H9 (cell line): ENCODE results near the gene MAML3. TPM values are rescaled to one million over a fixed set of nuclear protein-coding genes. Genes with fewer than 3 reads are reported as not detected.

Source experiments
- DNase-seq: peaks from one replicate; pipeline ENCODE4 v3.0.0-alpha.2; 2017
- H2AFZ ChIP-seq: one replicate; pipeline ENCODE4 v1.6.1; 2013; ENCODE audit warnings: mild to moderate bottlenecking, low read length, control low read depth, moderate library complexity
- H2AK5ac ChIP-seq: 2 replicates; pipeline ENCODE4 v1.6.1; 2013; ENCODE audit warnings: low read length, control low read depth, mixed read lengths; ENCODE audit not compliant: insufficient read length
- H2BK120ac ChIP-seq: one replicate; pipeline ENCODE4 v1.6.1; 2013; ENCODE audit warnings: low read depth, mild to moderate bottlenecking, low read length, control low read depth, inconsistent platforms; ENCODE audit not compliant: poor library complexity, severe bottlenecking
- H2BK12ac ChIP-seq: 2 replicates; pipeline ENCODE4 v1.6.1; 2013; ENCODE audit warnings: low read length, control low read depth, mixed read lengths, low read depth; ENCODE audit not compliant: insufficient read length
- H2BK15ac ChIP-seq: 2 replicates; pipeline ENCODE4 v1.6.1; 2013; ENCODE audit warnings: low read depth, low read length, control low read depth
- H2BK20ac ChIP-seq: one replicate; pipeline ENCODE4 v1.6.1; 2013; ENCODE audit warnings: low read depth, mild to moderate bottlenecking, low read length, control low read depth, inconsistent platforms; ENCODE audit not compliant: poor library complexity, severe bottlenecking
- H2BK5ac ChIP-seq: 2 replicates; pipeline ENCODE4 v1.6.1; 2013; ENCODE audit warnings: low read length, control low read depth, mixed read lengths; ENCODE audit not compliant: insufficient read length
- H3K14ac ChIP-seq: 2 replicates; pipeline ENCODE4 v1.6.1; 2013; ENCODE audit warnings: low read length, control low read depth; ENCODE audit not compliant: insufficient read depth
- H3K18ac ChIP-seq: 2 replicates; pipeline ENCODE4 v1.6.1; 2013; ENCODE audit warnings: low read depth, mild to moderate bottlenecking, mixed read lengths, low read length, control low read depth; ENCODE audit not compliant: insufficient read length
- H3K23ac ChIP-seq: 2 replicates; pipeline ENCODE4 v1.6.1; 2013; ENCODE audit warnings: low read length, control low read depth, mixed read lengths, low read depth; ENCODE audit not compliant: insufficient read length
- H3K23me2 ChIP-seq: 2 replicates; pipeline ENCODE4 v1.6.1; 2013; ENCODE audit warnings: low read depth, mild to moderate bottlenecking, mixed read lengths, low read length, control low read depth; ENCODE audit not compliant: insufficient read length, poor library complexity, severe bottlenecking
- H3K27ac ChIP-seq: 2 replicates; pipeline ENCODE4 v1.5.1; 2013; ENCODE audit warnings: low read length, control low read depth, mixed read lengths, low read depth; ENCODE audit not compliant: insufficient read length
- H3K27me3 ChIP-seq: 2 replicates; pipeline ENCODE4 v1.6.1; 2013; ENCODE audit warnings: low read length, control low read depth, inconsistent platforms; ENCODE audit not compliant: insufficient read depth
- H3K4ac ChIP-seq: 2 replicates; pipeline ENCODE4 v1.6.1; 2013; ENCODE audit warnings: low read depth, mild to moderate bottlenecking, control low read depth, inconsistent platforms, low read length, moderate library complexity
- H3K4me1 ChIP-seq: 2 replicates; pipeline ENCODE4 v1.6.1; 2013; ENCODE audit warnings: low read length, control low read depth, inconsistent platforms; ENCODE audit not compliant: insufficient read depth
- H3K4me2 ChIP-seq: 2 replicates; pipeline ENCODE4 v1.6.1; 2013; ENCODE audit warnings: low read length, control low read depth, mixed read lengths; ENCODE audit not compliant: insufficient read length, insufficient read depth
- H3K56ac ChIP-seq: 2 replicates; pipeline ENCODE4 v1.6.1; 2013; ENCODE audit warnings: low read depth, mild to moderate bottlenecking, mixed read lengths, low read length, control low read depth; ENCODE audit not compliant: insufficient read length
- H3K79me1 ChIP-seq: 2 replicates; pipeline ENCODE4 v1.6.1; 2013; ENCODE audit warnings: low read depth, mild to moderate bottlenecking, moderate library complexity, low read length, control low read depth, inconsistent platforms; ENCODE audit not compliant: insufficient read depth, poor library complexity, severe bottlenecking
- H3K79me2 ChIP-seq: 2 replicates; pipeline ENCODE4 v1.6.1; 2013; ENCODE audit warnings: low read length, control low read depth, inconsistent platforms; ENCODE audit not compliant: insufficient read depth
- H3K9ac ChIP-seq: 2 replicates; pipeline ENCODE4 v1.6.1; 2013; ENCODE audit warnings: low read length, control low read depth, mixed read lengths; ENCODE audit not compliant: insufficient read length; ENCODE audit errors: extremely low read depth
- H3K9me3 ChIP-seq: one replicate; pipeline ENCODE4 v1.6.1; 2013; ENCODE audit warnings: low read depth, low read length, inconsistent platforms; ENCODE audit not compliant: control insufficient read depth
- H3T11ph ChIP-seq: one replicate; pipeline ENCODE4 v1.6.1; 2013; ENCODE audit warnings: mild to moderate bottlenecking, low read length, control low read depth, inconsistent platforms
- H4K20me1 ChIP-seq: one replicate; pipeline ENCODE4 v1.6.1; 2013; ENCODE audit not compliant: control insufficient read depth, insufficient read length, insufficient read depth
- H4K5ac ChIP-seq: 2 replicates; pipeline ENCODE4 v1.6.1; 2013; ENCODE audit warnings: low read depth, mild to moderate bottlenecking, mixed read lengths, low read length, control low read depth; ENCODE audit not compliant: insufficient read length
- H4K8ac ChIP-seq: replicated peaks from 2 replicates; pipeline ENCODE4 v1.6.1; 2013; ENCODE audit warnings: low read length, control low read depth, mixed read lengths, low read depth; ENCODE audit not compliant: insufficient read length
- H4K91ac ChIP-seq: 2 replicates; pipeline ENCODE4 v1.6.1; 2013; ENCODE audit warnings: low read depth, mild to moderate bottlenecking, moderate library complexity, mixed read lengths, low read length, control low read depth; ENCODE audit not compliant: insufficient read length
- H3K27ac Mint-ChIP-seq, 3 experiments: 2 replicates in 2 of 3; 3 replicates in 1 of 3; pipeline ENCODE4 v1.8.0; 2020 to 2021; ENCODE audit warnings: mixed read lengths in 3 of 3, mild to moderate bottlenecking in 1 of 3, moderate library complexity in 1 of 3
- H3K27me3 Mint-ChIP-seq: 2 replicates; pipeline ENCODE4 v1.8.0; 2021; ENCODE audit warnings: low read depth, mild to moderate bottlenecking, moderate library complexity, mixed read lengths
- H3K36me3 Mint-ChIP-seq, 3 experiments: 2 replicates in 2 of 3; 3 replicates in 1 of 3; pipeline ENCODE4 v1.8.0; 2020 to 2021; ENCODE audit warnings: low read depth in 3 of 3, mixed read lengths in 3 of 3; ENCODE audit not compliant: insufficient read depth in 1 of 3
- H3K4me1 Mint-ChIP-seq, 2 experiments: 2 replicates each; pipeline ENCODE4 v1.8.0; 2020; ENCODE audit warnings: mixed read lengths in 2 of 2
- H3K4me3 Mint-ChIP-seq, 2 experiments: 2 replicates in 1 of 2; 3 replicates in 1 of 2; pipeline ENCODE4 v1.8.0; 2020 to 2021; ENCODE audit warnings: mild to moderate bottlenecking in 2 of 2, mixed read lengths in 2 of 2, moderate library complexity in 1 of 2
- H3K9me3 Mint-ChIP-seq, 2 experiments: 2 replicates in 1 of 2; 3 replicates in 1 of 2; pipeline ENCODE4 v1.8.0; 2020; ENCODE audit warnings: mild to moderate bottlenecking in 2 of 2, mixed read lengths in 2 of 2, moderate library complexity in 1 of 2
- CTCF ChIP-seq: fragments of 200-600 bp; sonication (generic); conservative IDR thresholded peaks from 3 replicates; pipeline ENCODE4 v1.8.0; 2021; ENCODE audit warnings: antibody characterized with exemption, mild to moderate bottlenecking
- WGBS: extraction: QIAGEN DNeasy Blood & Tissue Kit; methylation state at CpG from one replicate; pipeline ENCODE4 v1.1.7; 2013; ENCODE audit warnings: missing lambda C conversion rate, low lambda C conversion rate, mixed read lengths; ENCODE audit not compliant: insufficient read length; ENCODE audit errors: extremely low coverage; 5-methylcytosine and 5-hydroxymethylcytosine counted together
- total RNA-seq: library from RNA; stranded (reverse); gene quantifications from 2 replicates; pipeline ENCODE4 v1.2.1, GENCODE V29; 2021

The MAML3 gene
- total RNA-seq, 1 experiment from 2014 or later: 3.9 TPM

DNA sequence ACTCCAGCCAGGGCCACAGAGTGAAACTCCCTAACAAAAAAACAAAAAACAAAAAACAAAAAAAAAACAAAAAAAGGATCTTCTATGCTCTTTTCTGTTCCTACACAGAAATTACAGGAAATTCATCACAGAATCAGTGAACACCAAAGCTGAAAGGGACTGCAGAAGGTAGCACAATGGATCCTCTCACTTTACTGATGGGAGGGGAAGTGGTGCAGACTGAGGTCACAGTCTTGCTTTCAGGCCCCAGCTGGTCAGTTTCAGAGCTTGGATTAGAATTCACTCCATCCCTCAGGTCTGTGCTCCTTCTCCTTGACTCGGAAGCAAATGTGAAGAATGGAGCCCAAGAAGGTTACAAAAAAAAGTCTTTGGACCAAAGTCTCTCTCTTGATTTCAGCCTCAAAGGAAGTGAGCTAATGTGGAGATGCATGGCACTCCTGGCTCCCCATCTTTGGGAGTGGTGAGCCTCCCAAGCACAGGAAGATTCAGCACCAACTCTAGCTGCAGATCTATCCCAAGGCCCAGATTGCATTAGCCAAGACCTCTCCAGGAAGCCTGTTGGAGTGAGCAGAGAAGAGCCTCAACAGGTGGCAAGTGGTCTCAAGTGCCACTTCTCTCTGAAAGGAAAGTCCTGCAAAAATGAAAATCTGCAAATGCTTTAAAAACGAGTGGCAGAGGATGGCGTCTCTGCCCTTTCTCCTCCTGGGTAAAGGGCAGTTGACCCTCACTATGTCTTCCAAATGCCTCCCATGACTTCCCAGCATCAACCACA lies 176.0 kb downstream of the MAML3 start:
- peaks cover 2 to 3% of the 10 kb centered on the region in 2 experiments for H3K4me1 Mint-ChIP-seq
- no peak overlapping the region for H3T11ph ChIP-seq
- no peak overlapping the region for H3K27ac Mint-ChIP-seq

More for the DNA sequence above, 176.0 kb downstream of the MAML3 start:
- H3K27me3 Mint-ChIP-seq: no peaks in the 10 kb centered on the region; the same call in none of the 2 replicates
- Histone ChIP-seq H2AFZ (no peak overlapping the region), H2BK12ac (no peak overlapping the region), H3K9ac (no peak overlapping the region), H3K27ac (no peak overlapping the region), H3K27me3 (peaks cover 27% of the 10 kb centered on the region; the same call in 1 of the 2 replicates), H3K23ac (no peak overlapping the region), H3K79me1 (no peaks in the 10 kb centered on the region), H3K56ac (no peak overlapping the region), H3K79me2 (no peaks in the 10 kb centered on the region), H3K4me2 (no peak overlapping the region), H2BK20ac (no peak overlapping the region), H4K8ac (no peak overlapping the region), H4K91ac (no peak overlapping the region), H3K18ac (no peak overlapping the region), H3K9me3 (no peaks in the 10 kb centered on the region), H2BK5ac (no peak overlapping the region), H3K4ac (no peak overlapping the region), H2BK120ac (no peak overlapping the region), H2AK5ac (no peak overlapping the region), H3K23me2 (no peaks in the 10 kb centered on the region), H4K20me1 (no peaks in the 10 kb centered on the region), H3K4me1 (no peaks in the 10 kb centered on the region), H2BK15ac (no peak overlapping the region), H3K14ac (no peak overlapping the region), H4K5ac (no peak overlapping the region)
- no peaks in the 10 kb centered on the region for H3K36me3 Mint-ChIP-seq
- no CpG with 5 or more reads among the region's 3 CpGs for WGBS
- DNase-seq: no peak
- no peak for TF ChIP-seq CTCF
- H3K9me3 Mint-ChIP-seq: no peaks in the 10 kb centered on the region; a peak in 1 of 5 replicates
- no peak overlapping the region for H3K4me3 Mint-ChIP-seq
